ENCODE data around the gene FBXO21.
"Not testable (repeated sequence)": the region's sequence is repeated elsewhere in the genome, so short reads cannot be mapped to it uniquely, and the experiment has no call there.

DNA sequence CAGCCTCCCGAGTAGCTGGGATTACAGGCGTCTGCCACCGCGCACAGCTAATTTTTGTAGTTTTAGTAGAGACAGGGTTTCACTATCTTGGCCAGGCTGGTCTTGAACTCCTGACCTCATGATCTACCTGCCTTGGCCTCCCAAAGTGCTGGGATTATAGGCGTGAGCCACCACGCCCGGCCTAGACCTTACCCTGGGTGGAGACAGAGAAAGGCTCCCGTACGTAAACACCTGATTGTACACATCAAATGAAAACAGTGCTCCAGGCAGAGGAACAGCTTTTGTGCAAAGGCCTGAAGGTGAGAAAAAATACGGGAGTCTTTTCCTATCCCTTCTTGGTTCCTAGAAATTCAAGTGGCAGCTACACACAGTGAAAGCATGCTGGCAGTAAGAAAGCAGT is 95.1 kb downstream of the FBXO21 start:
- TF ChIP-seq ZNF565 (CRISPR knock-in tag; conservative IDR thresholded peaks at IDR 0.05; ENCODE audit: low read depth); ARNTL (CRISPR knock-in tag; IDR thresholded peaks at IDR 0.05; ENCODE audit: borderline replicate concordance, low read depth); RARB (CRISPR knock-in tag; IDR thresholded peaks at IDR 0.05); ZFP30 (CRISPR knock-in tag; IDR thresholded peaks at IDR 0.05); GLIS3 (CRISPR knock-in tag; IDR thresholded peaks at IDR 0.05); ZFP3 (CRISPR knock-in tag; IDR thresholded peaks at IDR 0.05); BACH2 (CRISPR knock-in tag; IDR thresholded peaks at IDR 0.05; ENCODE audit: borderline replicate concordance); ZNF8 (CRISPR knock-in tag; IDR thresholded peaks at IDR 0.05): not testable (repeated sequence)
- TF ChIP-seq, protein P1, sequence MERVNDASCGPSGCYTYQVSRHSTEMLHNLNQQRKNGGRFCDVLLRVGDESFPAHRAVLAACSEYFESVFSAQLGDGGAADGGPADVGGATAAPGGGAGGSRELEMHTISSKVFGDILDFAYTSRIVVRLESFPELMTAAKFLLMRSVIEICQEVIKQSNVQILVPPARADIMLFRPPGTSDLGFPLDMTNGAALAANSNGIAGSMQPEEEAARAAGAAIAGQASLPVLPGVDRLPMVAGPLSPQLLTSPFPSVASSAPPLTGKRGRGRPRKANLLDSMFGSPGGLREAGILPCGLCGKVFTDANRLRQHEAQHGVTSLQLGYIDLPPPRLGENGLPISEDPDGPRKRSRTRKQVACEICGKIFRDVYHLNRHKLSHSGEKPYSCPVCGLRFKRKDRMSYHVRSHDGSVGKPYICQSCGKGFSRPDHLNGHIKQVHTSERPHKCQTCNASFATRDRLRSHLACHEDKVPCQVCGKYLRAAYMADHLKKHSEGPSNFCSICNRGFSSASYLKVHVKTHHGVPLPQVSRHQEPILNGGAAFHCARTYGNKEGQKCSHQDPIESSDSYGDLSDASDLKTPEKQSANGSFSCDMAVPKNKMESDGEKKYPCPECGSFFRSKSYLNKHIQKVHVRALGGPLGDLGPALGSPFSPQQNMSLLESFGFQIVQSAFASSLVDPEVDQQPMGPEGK (CRISPR knock-in tag; IDR thresholded peaks at IDR 0.05; ENCODE audit: borderline replicate concordance) = not testable (repeated sequence)
- TF ChIP-seq, protein P2, sequence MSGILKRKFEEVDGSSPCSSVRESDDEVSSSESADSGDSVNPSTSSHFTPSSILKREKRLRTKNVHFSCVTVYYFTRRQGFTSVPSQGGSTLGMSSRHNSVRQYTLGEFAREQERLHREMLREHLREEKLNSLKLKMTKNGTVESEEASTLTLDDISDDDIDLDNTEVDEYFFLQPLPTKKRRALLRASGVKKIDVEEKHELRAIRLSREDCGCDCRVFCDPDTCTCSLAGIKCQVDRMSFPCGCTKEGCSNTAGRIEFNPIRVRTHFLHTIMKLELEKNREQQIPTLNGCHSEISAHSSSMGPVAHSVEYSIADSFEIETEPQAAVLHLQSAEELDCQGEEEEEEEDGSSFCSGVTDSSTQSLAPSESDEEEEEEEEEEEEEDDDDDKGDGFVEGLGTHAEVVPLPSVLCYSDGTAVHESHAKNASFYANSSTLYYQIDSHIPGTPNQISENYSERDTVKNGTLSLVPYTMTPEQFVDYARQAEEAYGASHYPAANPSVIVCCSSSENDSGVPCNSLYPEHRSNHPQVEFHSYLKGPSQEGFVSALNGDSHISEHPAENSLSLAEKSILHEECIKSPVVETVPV (CRISPR knock-in tag; IDR thresholded peaks at IDR 0.05) = not testable (repeated sequence)
- TF ChIP-seq, protein P3, sequence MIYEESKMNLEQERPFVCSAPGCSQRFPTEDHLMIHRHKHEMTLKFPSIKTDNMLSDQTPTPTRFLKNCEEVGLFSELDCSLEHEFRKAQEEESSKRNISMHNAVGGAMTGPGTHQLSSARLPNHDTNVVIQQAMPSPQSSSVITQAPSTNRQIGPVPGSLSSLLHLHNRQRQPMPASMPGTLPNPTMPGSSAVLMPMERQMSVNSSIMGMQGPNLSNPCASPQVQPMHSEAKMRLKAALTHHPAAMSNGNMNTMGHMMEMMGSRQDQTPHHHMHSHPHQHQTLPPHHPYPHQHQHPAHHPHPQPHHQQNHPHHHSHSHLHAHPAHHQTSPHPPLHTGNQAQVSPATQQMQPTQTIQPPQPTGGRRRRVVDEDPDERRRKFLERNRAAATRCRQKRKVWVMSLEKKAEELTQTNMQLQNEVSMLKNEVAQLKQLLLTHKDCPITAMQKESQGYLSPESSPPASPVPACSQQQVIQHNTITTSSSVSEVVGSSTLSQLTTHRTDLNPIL (CRISPR knock-in tag; IDR thresholded peaks at IDR 0.05; ENCODE audit: low read depth) = not testable (repeated sequence)
- TF ChIP-seq, protein P4, sequence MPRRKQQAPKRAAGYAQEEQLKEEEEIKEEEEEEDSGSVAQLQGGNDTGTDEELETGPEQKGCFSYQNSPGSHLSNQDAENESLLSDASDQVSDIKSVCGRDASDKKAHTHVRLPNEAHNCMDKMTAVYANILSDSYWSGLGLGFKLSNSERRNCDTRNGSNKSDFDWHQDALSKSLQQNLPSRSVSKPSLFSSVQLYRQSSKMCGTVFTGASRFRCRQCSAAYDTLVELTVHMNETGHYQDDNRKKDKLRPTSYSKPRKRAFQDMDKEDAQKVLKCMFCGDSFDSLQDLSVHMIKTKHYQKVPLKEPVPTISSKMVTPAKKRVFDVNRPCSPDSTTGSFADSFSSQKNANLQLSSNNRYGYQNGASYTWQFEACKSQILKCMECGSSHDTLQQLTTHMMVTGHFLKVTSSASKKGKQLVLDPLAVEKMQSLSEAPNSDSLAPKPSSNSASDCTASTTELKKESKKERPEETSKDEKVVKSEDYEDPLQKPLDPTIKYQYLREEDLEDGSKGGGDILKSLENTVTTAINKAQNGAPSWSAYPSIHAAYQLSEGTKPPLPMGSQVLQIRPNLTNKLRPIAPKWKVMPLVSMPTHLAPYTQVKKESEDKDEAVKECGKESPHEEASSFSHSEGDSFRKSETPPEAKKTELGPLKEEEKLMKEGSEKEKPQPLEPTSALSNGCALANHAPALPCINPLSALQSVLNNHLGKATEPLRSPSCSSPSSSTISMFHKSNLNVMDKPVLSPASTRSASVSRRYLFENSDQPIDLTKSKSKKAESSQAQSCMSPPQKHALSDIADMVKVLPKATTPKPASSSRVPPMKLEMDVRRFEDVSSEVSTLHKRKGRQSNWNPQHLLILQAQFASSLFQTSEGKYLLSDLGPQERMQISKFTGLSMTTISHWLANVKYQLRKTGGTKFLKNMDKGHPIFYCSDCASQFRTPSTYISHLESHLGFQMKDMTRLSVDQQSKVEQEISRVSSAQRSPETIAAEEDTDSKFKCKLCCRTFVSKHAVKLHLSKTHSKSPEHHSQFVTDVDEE (CRISPR knock-in tag; IDR thresholded peaks at IDR 0.05) = not testable (repeated sequence)
- TF ChIP-seq, protein P5, sequence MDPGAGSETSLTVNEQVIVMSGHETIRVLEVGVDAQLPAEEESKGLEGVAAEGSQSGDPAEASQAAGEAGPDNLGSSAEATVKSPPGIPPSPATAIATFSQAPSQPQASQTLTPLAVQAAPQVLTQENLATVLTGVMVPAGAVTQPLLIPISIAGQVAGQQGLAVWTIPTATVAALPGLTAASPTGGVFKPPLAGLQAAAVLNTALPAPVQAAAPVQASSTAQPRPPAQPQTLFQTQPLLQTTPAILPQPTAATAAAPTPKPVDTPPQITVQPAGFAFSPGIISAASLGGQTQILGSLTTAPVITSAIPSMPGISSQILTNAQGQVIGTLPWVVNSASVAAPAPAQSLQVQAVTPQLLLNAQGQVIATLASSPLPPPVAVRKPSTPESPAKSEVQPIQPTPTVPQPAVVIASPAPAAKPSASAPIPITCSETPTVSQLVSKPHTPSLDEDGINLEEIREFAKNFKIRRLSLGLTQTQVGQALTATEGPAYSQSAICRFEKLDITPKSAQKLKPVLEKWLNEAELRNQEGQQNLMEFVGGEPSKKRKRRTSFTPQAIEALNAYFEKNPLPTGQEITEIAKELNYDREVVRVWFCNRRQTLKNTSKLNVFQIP (CRISPR knock-in tag; IDR thresholded peaks at IDR 0.05; ENCODE audit: borderline replicate concordance, low read depth) = not testable (repeated sequence)

Measured in SK-N-SH treated with all-trans-retinoic acid at 6 μM for 48 hours (cell line).